Panc1 (cell line): ENCODE data around the gene POLR2B.

Experiments
- CTCF ChIP-seq: fragments of 450-650 bp; IDR thresholded peaks from 2 replicates; pipeline ENCODE4 v1.5.1; 2017; ENCODE audit warnings: mild to moderate bottlenecking
- POLR2AphosphoS5 ChIP-seq: IDR thresholded peaks from 2 replicates; pipeline ENCODE4 v1.6.1; 2012; ENCODE audit warnings: mild to moderate bottlenecking, low read depth, low read length, moderate library complexity
- REST ChIP-seq, 2 experiments: IDR thresholded peaks; 2 replicates each; pipeline ENCODE4 v1.6.1; 2011 to 2012; ENCODE audit warnings: low read depth in 2 of 2, control low read depth in 1 of 2, low read length in 1 of 2, mild to moderate bottlenecking in 1 of 2, moderate library complexity in 1 of 2; ENCODE audit not compliant: insufficient read depth in 1 of 2
- SIN3A ChIP-seq: IDR thresholded peaks from 2 replicates; pipeline ENCODE4 v1.6.1; 2012; ENCODE audit warnings: low read depth, mild to moderate bottlenecking, low read length, moderate library complexity, borderline replicate concordance; ENCODE audit not compliant: insufficient read depth

GRCh38 chr4:57053508-57053907 is 74.8 kb downstream of the POLR2B start:
- no peak for TF ChIP-seq CTCF
- TF ChIP-seq POLR2AphosphoS5 = no peak
- no peak for TF ChIP-seq SIN3A
- no peak for TF ChIP-seq REST (IDR thresholded peaks at IDR 0.05; ENCODE audit: insufficient read depth in 1 of 2, low read depth in 2 of 2, low read length in 1 of 2)
